ENCODE results near the gene AVEN.

DNA sequence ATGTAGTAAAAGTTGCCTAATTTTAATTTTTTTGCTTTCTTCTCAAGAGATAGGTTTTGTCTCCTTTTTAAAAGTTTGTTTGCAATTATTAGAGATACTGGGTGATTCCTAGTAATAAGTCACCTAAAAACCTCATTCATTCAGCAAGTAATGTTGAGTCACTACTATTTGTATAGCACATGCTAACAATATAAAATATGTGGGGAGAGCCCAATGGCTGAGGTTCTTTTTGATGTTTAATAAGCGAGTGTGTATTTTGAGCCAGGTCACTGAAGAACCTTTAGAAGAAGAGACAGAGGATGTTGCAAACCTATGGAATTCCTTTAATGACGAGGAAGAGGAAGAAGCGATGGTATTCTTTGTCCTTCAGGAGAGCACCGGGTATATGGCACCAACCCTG is 194.4 kb downstream of the AVEN start:
- TF ChIP-seq CTCF (IDR thresholded peaks at IDR 0.05; ENCODE audit: low read length) (no peak), EZH2 (IDR thresholded peaks at IDR 0.05; ENCODE audit: borderline replicate concordance, low read length) (no peak)

All from OCI-LY1 (cell line).